ENCODE results near the gene STK39.

STK39 gene

DNA sequence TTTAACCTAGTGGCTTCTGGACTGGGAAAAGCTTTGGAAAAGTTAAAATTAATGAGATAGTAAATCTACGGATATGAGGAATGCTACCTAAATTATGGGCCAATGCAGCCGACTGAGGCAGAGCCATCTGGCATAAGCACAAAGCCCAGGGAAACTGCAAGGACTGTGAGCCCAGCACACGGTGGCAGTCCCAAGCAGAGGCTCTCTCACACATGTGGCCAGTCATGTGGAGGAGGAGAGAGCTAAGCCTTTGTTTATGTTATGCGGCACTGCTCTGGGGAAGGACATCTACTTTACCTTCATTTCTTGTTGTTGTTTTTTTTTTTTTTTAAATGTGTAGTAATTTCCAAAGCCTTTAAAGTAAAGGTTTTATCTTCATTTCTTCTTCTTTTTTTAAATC is 267.0 kb downstream of the STK39 start:
- Histone ChIP-seq H3K27ac (ENCODE audit: low read length) (no peak overlapping the region), H3K4me1 (ENCODE audit: control insufficient read depth, insufficient read depth, low read length) (no peaks in the 10 kb centered on the region), H3K36me3 (ENCODE audit: control insufficient read depth, insufficient read depth, low read length) (no peaks in the 10 kb centered on the region), H3K9me3 (ENCODE audit: control insufficient read depth, insufficient read depth, low read length) (no peaks in the 10 kb centered on the region), H3K27me3 (ENCODE audit: control insufficient read depth, insufficient read depth, low read length) (no peaks in the 10 kb centered on the region), H3K4me3 (ENCODE audit: low read length) (no peak overlapping the region)
- DNase-seq (ENCODE audit: low read depth, low spot score) = no peak
- no CpG with 5 or more reads among the region's 4 CpGs for WGBS (ENCODE audit: insufficient coverage, insufficient read length)

DNA sequence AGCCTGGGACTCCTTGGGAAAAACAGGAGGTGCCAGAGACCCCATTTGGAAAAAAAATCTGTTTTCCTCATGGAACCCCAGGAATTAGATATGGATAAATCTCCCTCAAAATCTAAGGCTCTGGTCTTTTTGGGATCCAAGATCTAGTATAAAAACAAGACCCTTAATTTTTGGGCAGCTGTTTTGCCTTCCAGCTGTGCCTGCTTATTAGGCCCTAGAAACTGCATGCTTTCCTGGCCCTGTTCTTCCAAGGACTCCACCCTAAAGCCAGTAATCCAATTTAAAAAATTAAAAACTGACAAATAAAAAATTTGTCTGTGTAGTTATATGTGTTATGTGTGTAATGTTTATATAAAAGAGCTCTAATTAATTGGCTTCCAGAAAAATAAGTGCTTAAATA is 274.6 kb downstream of the STK39 start:
- Histone ChIP-seq H3K4me3 (ENCODE audit: low read length) (no peak overlapping the region), H3K36me3 (ENCODE audit: control insufficient read depth, insufficient read depth, low read length) (no peaks in the 10 kb centered on the region), H3K27me3 (ENCODE audit: control insufficient read depth, insufficient read depth, low read length) (no peaks in the 10 kb centered on the region), H3K4me1 (ENCODE audit: control insufficient read depth, insufficient read depth, low read length) (no peaks in the 10 kb centered on the region), H3K9me3 (ENCODE audit: control insufficient read depth, insufficient read depth, low read length) (peaks cover 2% of the 10 kb centered on the region), H3K27ac (ENCODE audit: low read length) (no peak overlapping the region)
- no peak for DNase-seq (ENCODE audit: low read depth, low spot score)

DNA sequence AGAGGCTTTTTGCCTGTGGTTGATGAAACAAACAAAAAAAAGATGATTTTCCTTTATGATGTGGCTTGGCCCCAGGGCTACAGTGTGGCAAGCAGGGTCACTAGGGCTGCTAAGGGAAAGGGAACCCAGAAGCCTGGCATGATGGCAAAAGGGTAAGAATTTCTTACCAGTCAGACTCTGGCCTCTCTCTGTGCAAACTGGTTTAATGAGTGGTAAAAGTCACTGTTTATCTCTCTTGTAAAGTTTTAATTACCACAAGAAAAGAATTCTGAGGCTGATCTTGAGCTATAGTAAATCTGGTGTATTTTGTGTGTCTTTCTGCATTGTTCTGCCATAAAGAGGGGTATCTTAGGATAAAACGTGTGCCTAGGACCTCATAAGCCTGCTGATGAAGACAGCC is 275.4 kb downstream of the STK39 start:
- no peak overlapping the region for H3K4me3 ChIP-seq (ENCODE audit: low read length)
- peaks cover 2% of the 10 kb centered on the region for H3K9me3 ChIP-seq (ENCODE audit: control insufficient read depth, insufficient read depth, low read length)
- H3K27me3 ChIP-seq (ENCODE audit: control insufficient read depth, insufficient read depth, low read length) = no peaks in the 10 kb centered on the region
- no peaks in the 10 kb centered on the region for H3K4me1 ChIP-seq (ENCODE audit: control insufficient read depth, insufficient read depth, low read length)
- no peak overlapping the region for H3K27ac ChIP-seq (ENCODE audit: low read length)
- no peaks in the 10 kb centered on the region for H3K36me3 ChIP-seq (ENCODE audit: control insufficient read depth, insufficient read depth, low read length)
- no CpG with 5 or more reads among the region's 1 CpG for WGBS (ENCODE audit: insufficient coverage, insufficient read length)
- no peak for DNase-seq (ENCODE audit: low read depth, low spot score)

DNA sequence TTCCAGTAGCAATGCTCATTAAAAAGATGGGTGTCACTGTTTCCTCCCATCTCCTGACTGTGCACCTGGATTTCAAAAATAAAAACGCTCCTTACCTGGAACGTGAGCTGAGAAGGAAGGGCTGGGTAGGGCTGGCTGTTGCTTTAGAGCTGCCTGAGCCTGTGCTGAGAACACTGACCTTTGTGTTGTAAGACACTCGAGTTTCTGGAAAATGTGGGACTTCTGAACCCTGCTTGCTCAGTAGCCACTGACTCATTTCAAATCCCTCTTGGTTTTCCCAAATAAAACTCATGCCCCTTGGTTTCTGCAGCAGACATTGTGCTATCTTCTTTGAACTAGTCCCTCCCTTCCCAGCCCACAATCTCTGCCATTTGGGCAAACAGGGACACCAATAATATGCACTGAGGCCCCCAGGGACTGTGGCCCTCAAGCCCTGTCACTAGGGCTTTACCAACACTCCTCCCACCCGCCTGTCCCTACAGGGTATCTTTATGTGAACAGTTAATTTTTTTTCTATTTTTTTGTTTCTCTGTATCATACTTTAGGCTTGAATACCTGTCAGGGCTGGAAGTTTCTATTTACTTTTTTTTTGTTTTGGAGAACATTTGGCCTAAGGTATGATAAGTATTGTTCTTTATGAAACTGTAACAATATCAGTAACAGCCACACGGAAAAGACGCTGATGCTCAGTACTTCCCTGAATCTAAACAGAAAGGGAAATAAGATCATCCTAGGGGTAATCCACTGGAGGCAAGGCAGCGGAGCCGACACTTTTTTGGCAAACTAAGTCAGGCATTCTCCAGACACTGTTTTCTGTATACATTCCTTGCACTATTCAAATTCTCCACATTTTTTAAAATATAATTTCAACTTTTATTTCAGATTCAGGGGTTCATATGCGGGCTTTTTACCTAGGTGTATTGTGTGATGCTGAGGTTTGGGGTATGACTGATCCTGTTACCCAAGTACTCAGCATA is 280.2 kb downstream of the STK39 start:
- no peaks in the 10 kb centered on the region for H3K36me3 ChIP-seq (ENCODE audit: control insufficient read depth, insufficient read depth, low read length)
- no peak overlapping the region for H3K27ac ChIP-seq (ENCODE audit: low read length)
- H3K4me1 ChIP-seq (ENCODE audit: control insufficient read depth, insufficient read depth, low read length) = no peaks in the 10 kb centered on the region
- no peak overlapping the region for H3K4me3 ChIP-seq (ENCODE audit: low read length)
- no CpG with 5 or more reads among the region's 9 CpGs for WGBS (ENCODE audit: insufficient coverage, insufficient read length)
- peaks cover 1% of the 10 kb centered on the region for H3K9me3 ChIP-seq (ENCODE audit: control insufficient read depth, insufficient read depth, low read length)
- DNase-seq (ENCODE audit: low read depth, low spot score) = no peak
- no peaks in the 10 kb centered on the region for H3K27me3 ChIP-seq (ENCODE audit: control insufficient read depth, insufficient read depth, low read length)

DNA sequence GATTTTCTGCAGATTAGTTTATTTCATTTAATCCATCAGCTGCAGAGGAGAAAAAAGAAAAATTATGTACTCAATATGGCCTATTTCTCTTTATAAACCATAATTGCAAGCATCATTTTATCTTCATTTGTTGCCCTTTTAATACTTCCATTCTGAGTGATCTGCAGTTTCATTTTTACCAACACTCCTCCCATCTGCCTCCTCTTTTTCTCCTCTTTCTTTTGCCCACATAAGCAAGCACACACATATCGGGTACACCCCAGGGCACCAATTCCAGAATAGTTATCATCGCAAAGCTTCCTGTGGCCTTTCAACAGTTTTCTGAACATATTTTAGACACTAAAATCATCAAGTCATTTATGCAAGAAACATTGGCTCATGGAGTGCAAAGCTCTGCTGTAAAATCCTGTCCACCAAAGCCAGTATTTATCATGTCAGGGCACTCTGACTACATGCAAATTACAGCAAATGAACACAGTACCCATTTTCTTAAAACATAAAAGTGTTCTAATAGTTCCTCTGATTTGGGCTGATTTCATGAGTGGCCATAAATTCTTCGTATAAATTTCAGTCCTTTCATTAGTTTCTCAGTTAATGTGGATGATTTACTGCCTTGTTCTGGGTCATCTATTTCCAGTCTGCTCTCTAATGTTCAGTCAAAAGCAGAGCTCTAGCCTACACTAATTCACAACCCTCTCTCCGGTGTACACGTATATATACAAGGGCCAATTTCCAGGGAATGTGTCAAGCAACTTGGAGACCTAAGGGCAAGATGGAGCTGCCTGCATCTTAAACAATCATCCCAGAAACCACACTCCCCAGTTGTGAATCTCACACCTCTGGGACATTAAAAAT is 281.3 kb downstream of the STK39 start:
- H3K36me3 ChIP-seq (ENCODE audit: control insufficient read depth, insufficient read depth, low read length) = no peaks in the 10 kb centered on the region
- no peak overlapping the region for H3K4me3 ChIP-seq (ENCODE audit: low read length)
- H3K27me3 ChIP-seq (ENCODE audit: control insufficient read depth, insufficient read depth, low read length) = no peaks in the 10 kb centered on the region
- no peaks in the 10 kb centered on the region; the same call in 1 of the 2 replicates for H3K9me3 ChIP-seq (ENCODE audit: control insufficient read depth, insufficient read depth, low read length)
- WGBS (ENCODE audit: insufficient coverage, insufficient read length) = no CpG with 5 or more reads among the region's 5 CpGs
- H3K4me1 ChIP-seq (ENCODE audit: control insufficient read depth, insufficient read depth, low read length) = 0 out of 2 replicates have a peak, but pooled peaks cover 2% of the 10 kb centered on the region
- no peak overlapping the region for H3K27ac ChIP-seq (ENCODE audit: low read length)
- no peak for DNase-seq (ENCODE audit: low read depth, low spot score)

DNA sequence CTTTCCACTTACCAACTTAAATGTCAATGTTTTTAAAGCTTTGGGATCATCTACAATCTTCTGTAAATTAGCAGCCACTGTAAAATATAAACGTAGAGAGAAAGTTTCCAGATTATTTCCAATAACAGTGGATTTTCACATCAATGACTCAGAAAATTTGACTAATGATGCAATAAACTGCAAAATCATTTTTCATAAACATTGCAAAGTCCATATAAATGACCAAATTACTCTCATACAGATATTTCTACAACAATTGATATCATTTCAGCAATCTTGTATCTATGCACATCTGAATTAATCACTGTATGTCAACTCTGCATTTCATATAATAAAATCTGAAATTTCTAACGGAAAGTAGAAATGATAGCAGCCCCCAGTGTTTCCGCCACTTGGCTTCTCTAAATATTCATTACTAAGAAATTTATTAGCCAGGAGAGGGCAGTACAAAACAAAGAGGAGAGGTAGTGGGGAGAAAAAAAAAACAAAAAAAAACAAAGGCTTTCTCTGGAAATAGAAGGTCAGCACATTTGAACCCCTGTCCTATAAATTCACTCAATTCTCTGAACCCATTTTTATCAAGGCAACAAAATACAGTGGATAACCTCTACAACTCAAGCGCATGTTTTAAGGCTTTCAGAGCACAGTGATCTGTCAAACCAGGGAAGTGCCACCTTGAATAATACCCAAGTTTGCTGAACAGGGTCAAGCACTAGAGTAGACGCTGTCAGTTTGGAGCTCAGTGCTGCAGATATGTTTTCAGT is 282.6 kb downstream of the STK39 start:
- DNase-seq (ENCODE audit: low read depth, low spot score) = no peak
- no CpG with 5 or more reads among the region's 5 CpGs for WGBS (ENCODE audit: insufficient coverage, insufficient read length)

DNA sequence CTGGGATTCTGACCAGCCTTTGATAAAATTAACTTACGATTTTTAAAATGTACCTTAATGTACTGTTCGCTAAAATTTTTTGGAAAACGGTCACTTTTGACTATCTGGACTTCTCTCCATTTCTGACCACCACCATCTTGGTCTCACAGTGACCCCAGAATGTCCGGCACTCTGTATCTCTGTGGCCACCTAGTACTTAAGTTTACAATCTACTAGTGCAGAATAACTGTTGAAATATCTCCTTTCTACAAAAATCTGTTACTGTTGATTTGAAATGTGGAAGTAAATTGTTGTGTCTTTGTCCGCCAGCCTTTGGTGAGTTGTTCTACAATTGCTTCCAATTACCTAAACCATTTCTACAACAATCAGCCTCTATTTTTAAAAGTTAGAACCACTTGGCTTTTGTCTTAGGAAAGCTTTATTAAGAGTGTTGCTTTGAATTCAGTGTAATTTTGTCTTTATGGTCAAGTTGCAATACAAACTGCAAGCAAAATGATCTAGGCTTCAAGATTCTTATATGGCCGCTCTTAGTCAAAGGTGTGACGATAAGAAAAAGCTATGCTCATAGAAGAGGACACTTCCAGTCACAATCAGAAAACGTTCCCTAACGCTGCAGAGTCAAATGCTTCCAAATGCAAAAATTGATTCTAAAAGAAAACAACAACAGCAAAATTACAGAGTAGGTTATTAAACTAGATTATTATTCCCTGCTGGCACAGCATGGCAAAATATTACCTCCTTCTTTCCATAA is 283.3 kb downstream of the STK39 start:
- Histone ChIP-seq H3K9me3 (ENCODE audit: control insufficient read depth, insufficient read depth, low read length) (no peaks in the 10 kb centered on the region), H3K4me1 (ENCODE audit: control insufficient read depth, insufficient read depth, low read length) (peaks cover 2% of the 10 kb centered on the region; the same call in 1 of the 2 replicates), H3K4me3 (ENCODE audit: low read length) (no peak overlapping the region), H3K27ac (ENCODE audit: low read length) (no peak overlapping the region), H3K36me3 (ENCODE audit: control insufficient read depth, insufficient read depth, low read length) (no peaks in the 10 kb centered on the region), H3K27me3 (ENCODE audit: control insufficient read depth, insufficient read depth, low read length) (no peaks in the 10 kb centered on the region)
- no CpG with 5 or more reads among the region's 9 CpGs for WGBS (ENCODE audit: insufficient coverage, insufficient read length)
- no peak for DNase-seq (ENCODE audit: low read depth, low spot score)

More for the DNA sequence above, 282.6 kb downstream of the STK39 start:
- no peaks in the 10 kb centered on the region for H3K9me3 ChIP-seq (ENCODE audit: control insufficient read depth, insufficient read depth, low read length)
- H3K36me3 ChIP-seq (ENCODE audit: control insufficient read depth, insufficient read depth, low read length) = no peaks in the 10 kb centered on the region
- no peak overlapping the region for H3K4me3 ChIP-seq (ENCODE audit: low read length)
- no peak overlapping the region for H3K27ac ChIP-seq (ENCODE audit: low read length)
- no peaks in the 10 kb centered on the region for H3K27me3 ChIP-seq (ENCODE audit: control insufficient read depth, insufficient read depth, low read length)
- peaks cover 2% of the 10 kb centered on the region; the same call in 1 of the 2 replicates for H3K4me1 ChIP-seq (ENCODE audit: control insufficient read depth, insufficient read depth, low read length)

DNA sequence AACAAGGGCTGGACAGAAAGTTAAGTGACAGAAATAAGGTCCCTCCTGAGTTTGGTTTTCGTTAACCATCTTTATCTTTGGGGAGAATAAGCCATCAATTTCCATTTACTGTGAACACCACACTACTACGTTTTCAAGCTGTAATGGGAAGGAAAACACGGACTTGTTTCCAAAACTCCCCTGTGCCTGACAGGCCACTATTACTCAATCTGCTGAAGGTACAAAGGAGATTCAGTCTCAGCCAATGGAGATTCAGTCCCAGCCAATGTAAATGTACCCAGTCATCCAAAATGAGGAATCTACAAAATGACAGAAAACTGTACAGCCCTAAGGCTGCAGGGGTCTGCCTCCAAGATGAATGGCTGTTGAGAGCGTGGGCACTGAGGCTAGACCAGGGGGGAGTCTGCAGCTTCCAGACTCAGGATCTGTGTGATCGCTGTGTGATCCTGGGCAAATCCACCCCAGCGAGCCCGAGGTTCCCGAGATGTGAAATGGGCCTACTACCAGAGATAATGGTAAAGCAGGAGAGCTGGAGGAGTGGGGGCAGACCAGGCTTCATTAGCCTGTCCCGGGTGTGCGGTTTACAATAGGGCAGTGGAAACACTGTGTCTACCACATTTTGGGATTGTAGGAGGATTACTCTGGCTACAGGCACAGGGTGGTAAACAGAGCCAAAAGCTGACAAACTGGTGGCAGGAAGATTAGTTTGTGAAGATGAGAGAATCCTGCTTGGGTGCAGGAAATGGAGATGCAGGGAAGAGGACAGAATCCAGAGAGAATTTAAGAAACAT is 284.8 kb downstream of the STK39 start:
- no CpG with 5 or more reads among the region's 10 CpGs for WGBS (ENCODE audit: insufficient coverage, insufficient read length)
- H3K4me3 ChIP-seq (ENCODE audit: low read length) = no peak overlapping the region
- H3K4me1 ChIP-seq (ENCODE audit: control insufficient read depth, insufficient read depth, low read length) = peaks cover 2% of the 10 kb centered on the region; the same call in 1 of the 2 replicates
- DNase-seq (ENCODE audit: low read depth, low spot score) = no peak
- H3K36me3 ChIP-seq (ENCODE audit: control insufficient read depth, insufficient read depth, low read length) = no peaks in the 10 kb centered on the region
- H3K27ac ChIP-seq (ENCODE audit: low read length) = no peak overlapping the region
- H3K27me3 ChIP-seq (ENCODE audit: control insufficient read depth, insufficient read depth, low read length) = no peaks in the 10 kb centered on the region
- no peaks in the 10 kb centered on the region for H3K9me3 ChIP-seq (ENCODE audit: control insufficient read depth, insufficient read depth, low read length)

DNA sequence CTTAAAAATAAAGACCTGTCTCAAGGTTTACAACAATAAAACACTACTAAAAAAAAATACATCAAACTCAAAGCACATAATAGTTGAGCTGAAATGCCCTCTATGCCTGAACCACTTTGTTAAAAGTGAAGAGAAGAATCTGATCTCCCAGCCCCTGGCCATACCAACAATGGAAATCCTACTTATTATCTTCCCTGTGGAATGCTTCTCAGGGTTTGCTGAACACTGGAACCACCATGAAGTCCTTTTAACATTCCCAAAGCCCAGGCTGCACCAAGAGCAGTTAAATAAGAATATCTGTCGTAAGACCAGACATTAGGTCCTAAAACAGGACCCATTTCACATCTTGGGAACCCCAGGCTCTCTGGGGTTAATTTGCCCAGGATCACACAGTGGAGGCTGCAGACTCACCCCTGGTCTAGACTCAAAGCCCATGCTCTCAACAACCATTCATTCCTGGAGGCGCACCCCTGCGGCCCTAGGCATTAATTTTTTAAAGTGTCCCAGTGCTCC is 285.8 kb downstream of the STK39 start:
- H3K27me3 ChIP-seq (ENCODE audit: control insufficient read depth, insufficient read depth, low read length) = no peaks in the 10 kb centered on the region
- H3K4me1 ChIP-seq (ENCODE audit: control insufficient read depth, insufficient read depth, low read length) = peaks cover 2% of the 10 kb centered on the region; the same call in 1 of the 2 replicates
- DNase-seq (ENCODE audit: low read depth, low spot score) = no peak
- H3K4me3 ChIP-seq (ENCODE audit: low read length) = no peak overlapping the region
- no peak overlapping the region for H3K27ac ChIP-seq (ENCODE audit: low read length)
- H3K9me3 ChIP-seq (ENCODE audit: control insufficient read depth, insufficient read depth, low read length) = no peaks in the 10 kb centered on the region
- no CpG with 5 or more reads among the region's 3 CpGs for WGBS (ENCODE audit: insufficient coverage, insufficient read length)
- H3K36me3 ChIP-seq (ENCODE audit: control insufficient read depth, insufficient read depth, low read length) = no peaks in the 10 kb centered on the region
